ENCODE measurements around the gene KAT6B.

- no peak for TF ChIP-seq EZH2 (IDR thresholded peaks at IDR 0.05; ENCODE audit: low read depth, low read length, severe bottlenecking)
- no peak for TF ChIP-seq POLR2A (IDR thresholded peaks at IDR 0.05; ENCODE audit: control extremely low read depth in 1 of 2, low read depth in 2 of 2, low read length in 2 of 2)
- TF ChIP-seq CTBP2 (IDR thresholded peaks at IDR 0.05; ENCODE audit: borderline replicate concordance, insufficient read depth, insufficient read length, low read length), result no peak
- no peak for TF ChIP-seq SP1 (IDR thresholded peaks at IDR 0.05; ENCODE audit: low read depth, low read length)
- TF ChIP-seq YY1 (IDR thresholded peaks at IDR 0.05; ENCODE audit: low read depth, low read length), result no peak
These were observed 9.4 kb upstream of the KAT6B start for GRCh38 chr10:74816824-74817498.

All from H1 (cell line).